GM19238 (cell line): ENCODE results near the gene SNX30.
A peak's percentile ranks its signal among the peaks of the same experiment; 100 is the strongest.

Experiments
- DNase-seq: peaks from one replicate; pipeline ENCODE4 v3.0.0; 2011; ENCODE audit warnings: low spot score; ENCODE audit not compliant: insufficient read length

SNX30 gene

DNA sequence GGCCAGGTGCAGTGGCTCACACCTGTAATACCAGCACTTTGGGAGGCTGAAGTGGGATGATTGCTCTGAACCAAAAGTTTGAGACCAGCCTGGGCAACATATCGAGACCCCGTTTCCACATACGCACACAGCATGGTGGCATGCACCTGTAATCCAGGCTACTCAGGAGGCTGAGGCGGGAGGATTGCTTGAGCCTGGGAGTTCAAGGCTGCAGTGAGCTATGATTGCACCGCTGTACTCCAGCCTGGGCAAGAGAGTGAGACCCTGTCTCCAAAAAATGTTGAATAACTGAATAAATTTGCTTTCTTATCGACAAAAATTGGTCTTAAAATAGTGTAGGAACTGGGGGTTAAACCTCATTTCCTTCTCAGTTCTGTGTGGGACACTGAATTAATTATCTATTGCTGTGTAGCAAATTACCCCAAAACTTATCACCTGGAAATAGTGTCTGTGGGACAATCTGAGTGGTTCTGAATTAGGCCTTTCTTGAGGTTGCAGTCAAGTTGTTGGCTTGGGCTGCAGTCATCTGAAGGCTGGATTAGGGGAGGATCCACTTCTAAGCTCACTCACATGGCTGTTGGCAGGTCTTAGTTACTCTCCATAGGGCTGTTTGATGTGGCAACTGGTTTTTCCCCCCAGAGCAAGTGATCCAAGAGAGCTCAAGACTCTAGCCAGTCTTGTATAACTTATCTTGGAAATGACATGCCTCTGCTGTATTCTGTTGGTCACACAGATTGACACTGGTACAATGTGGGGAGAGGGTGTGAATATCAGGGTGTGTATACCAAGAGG is 2.0 kb downstream of the SNX30 start:
- no peak for DNase-seq

DNA sequence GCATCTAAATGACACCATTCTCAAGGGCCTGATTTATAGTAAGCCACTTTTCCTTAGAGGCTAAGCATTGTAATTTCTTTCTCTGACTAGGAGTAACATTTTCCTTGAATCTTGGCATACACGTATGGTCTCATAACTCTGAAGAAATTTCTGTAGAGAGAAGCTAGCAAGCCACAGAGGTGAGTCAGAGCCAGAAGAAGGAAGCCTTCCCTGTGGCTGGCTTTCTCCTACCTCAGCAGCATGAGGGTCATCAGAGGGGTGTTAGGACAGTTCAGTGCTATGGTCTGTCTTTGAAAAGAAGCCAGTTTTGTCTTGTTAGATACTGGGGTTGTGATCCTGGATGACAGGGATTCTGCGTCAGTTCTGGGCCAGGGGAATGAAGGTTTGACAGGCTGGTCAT is 3.2 kb downstream of the SNX30 start:
- no peak for DNase-seq

GRCh38 chr9:112754578-112754977 is 4.0 kb downstream of the SNX30 start:
- DNase-seq: peak; percentile 16

DNA sequence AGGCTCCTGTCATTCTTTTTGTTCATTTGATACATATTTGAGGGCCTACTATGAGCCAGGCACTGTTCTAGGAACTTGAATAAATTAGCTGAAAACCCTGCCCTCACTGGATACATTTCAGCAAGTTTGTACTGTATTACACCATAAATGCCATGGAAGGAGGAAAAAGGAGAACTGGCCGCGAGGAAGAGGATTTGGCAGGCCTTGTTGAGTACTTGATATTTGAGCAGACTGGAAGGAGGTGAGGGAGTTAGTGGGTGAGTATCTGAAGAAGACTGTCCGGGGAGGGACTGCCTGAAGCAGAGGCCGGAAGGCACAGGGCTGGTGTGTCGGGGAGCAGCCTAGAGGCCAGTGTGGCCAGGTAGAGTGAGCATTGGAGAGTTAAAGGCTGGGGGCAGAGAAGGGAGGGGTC is 4.5 kb downstream of the SNX30 start:
- no peak for DNase-seq

DNA sequence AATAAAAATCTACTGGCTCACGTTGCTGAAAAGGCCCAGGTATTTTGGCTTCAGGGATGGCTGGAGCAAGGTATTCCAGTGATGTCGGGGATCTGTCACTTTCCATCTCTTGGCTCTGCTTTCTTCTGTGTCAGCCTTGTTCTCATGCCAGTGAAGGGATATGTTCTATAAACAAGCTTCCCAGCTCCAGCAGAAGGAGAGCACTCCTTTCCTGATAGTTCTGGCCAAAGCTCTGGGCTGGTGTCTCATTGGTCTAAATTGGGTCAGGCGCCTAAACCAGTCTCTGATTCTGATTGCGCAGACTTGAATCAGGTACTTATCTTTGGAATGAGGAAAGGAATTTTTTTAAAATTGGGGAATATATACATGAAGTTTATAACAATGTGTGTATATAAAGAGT is 5.1 kb downstream of the SNX30 start:
- no peak for DNase-seq

DNA sequence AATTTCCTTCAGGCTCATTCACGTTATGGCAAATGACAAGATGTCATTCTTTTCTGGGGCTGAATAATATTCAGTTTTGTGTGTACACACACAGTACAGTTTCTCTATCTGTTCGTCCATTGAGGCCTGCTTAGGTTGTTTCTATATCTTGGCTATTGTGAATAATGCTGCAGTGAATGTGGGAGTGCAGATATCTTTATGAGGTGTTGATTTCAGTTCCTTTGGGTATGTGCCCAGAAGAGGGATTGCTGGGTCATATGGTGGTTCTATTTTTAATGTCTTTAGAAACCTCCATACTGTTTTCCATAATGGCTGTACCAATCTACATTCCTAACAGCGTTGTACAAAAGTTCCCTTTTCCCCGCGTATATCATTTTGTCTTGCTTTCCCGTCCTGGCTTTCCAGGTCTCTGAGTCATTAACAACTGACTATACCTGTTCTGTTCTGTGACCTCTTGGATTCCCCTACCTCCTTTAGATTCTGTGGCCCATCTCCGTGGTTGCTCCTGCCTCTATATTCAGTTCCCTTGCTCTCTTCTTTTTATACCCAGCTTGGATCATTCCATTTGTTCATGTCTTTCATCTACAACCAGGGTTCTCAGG is 6.8 kb downstream of the SNX30 start:
- DNase-seq: no peak

- no peak for DNase-seq
Observed at GRCh38 chr9:112757940-112758339, 7.4 kb downstream of the SNX30 start.

DNA sequence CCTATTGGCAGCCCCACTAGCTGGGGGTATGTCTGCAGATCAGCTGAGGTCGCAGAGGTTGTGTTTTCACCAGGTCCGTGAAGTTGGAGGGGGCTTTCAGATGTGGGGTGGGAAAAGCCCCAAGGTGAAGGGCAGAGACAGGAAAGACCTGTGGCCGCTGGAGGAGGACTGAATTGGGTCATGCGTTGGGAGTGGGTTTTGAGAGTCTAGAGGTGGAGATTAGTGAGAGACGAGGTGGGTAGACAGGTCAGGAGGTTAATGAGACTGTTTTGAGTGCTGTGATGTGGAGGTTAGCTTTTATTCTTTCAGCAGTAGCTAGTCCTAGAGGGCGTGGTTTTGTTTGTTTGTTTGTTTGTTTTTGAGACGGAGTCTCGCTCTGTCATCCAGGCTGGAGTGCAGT is 10.3 kb downstream of the SNX30 start:
- DNase-seq: no peak

- DNase-seq: no peak
Observed at GRCh38 chr9:112761912-112762655, 11.5 kb downstream of the SNX30 start.

GRCh38 chr9:112762726-112763518 is 12.4 kb downstream of the SNX30 start:
- DNase-seq: no peak

DNA sequence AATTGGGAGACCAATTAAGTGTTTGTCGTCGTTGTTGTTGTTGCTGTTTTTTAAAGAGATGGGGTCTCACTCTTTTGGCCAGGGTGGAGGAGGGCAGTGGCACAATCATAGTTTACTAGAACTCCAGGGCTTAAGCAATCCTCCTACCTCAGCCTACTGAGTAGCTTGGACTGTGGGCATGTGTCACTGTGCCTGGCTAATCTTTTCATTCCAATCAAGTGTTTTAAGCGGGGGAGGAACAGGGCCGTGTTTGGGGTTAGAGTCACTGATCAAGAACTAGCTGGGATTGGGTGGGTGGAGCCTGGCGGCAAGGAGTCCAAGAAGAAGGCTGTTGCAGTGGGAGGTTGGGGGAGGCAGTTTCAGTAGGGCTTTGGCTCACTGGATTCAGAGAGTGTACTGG is 13.8 kb downstream of the SNX30 start:
- DNase-seq: no peak

DNA sequence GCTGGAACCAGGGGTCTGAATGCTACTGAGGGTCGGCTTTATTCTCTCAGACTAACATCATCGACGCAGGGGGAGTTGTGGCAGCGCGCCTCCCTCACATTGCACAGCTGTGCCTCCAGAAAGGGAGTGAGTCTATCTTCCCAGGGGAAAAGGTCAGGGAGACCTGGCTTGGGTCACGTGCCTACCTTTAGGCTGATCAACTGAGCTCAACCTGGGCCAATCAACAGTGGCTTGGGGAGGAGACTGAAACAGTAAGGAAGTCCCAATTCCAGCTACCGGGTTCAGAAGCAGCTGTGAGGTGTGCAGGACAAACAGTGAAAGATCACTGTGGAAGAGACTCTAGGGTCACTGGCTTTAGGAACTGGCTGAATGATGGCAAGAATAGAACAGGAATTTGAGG is 14.3 kb downstream of the SNX30 start:
- no peak for DNase-seq

- DNase-seq: no peak
Observed at GRCh38 chr9:112765281-112765680, 14.7 kb downstream of the SNX30 start.

GRCh38 chr9:112771359-112772214 is 21.0 kb downstream of the SNX30 start:
- DNase-seq: no peak

GRCh38 chr9:112772215-112772509 is 21.6 kb downstream of the SNX30 start:
- no peak for DNase-seq

DNA sequence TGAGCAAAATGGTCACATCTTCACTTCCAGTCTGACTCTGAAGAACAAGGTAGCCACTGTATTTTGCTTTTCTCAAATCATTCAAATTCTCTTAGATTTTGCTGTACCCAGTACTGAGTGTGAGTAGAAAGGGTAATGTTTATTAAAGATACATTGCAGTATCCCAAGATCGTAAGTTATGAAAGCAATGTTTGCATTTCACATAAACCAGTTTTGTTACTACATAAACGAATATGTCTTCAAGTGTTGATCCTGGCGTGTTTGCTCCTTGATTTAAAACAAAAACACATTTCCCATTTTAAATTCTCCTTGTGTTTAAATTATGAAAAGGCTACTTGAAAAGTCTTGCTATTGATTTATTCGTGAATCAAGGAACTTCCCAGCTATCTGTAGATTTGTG is 22.0 kb downstream of the SNX30 start:
- DNase-seq: no peak

DNA sequence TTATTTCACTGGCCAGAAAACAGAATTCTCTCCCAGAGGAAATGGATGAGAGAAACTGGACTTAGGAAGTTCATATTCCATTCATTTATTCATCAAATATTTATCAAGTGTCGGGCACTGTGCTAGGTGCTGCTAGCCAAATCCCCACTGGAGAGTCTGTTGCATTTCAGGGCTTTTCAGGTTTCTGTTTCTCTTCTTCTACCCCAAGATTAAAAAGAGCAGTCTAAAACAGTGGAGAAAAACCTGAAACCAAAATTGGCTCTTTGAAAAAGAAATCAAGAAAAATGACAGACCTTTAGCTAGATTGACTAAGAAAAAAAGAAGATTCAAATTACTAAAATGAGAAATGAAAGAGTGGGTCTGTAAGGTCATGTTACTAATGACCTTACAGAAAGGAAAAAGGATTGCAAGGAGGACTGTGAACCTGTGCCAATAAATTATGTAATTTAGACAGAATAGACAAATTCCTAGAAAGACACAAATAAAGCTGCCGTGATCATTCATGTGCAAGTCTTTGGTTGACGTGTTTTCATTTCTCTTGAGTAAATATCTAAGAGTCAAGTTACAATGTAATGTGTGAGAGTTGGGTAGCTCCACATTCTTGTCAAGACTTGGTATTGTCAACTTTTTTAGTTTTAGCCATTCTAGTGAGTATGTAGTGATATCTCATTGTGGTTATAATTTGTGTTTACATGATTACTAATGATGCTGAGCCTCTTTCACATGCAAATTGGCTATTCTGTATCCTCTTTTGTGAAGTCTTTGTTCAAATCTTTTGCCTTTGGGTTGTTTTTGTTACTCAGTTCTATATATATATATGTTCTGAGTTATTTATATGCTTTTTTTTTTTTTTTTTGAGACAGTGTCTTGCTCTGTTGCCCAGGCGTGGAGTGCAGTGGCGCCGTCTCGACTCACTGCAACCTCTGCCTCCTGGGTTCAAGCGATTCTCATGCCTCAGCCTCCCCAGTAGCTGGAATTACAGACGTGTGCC is 23.7 kb downstream of the SNX30 start:
- DNase-seq: no peak

GRCh38 chr9:112777914-112778313 is 27.4 kb downstream of the SNX30 start:
- DNase-seq: no peak

DNA sequence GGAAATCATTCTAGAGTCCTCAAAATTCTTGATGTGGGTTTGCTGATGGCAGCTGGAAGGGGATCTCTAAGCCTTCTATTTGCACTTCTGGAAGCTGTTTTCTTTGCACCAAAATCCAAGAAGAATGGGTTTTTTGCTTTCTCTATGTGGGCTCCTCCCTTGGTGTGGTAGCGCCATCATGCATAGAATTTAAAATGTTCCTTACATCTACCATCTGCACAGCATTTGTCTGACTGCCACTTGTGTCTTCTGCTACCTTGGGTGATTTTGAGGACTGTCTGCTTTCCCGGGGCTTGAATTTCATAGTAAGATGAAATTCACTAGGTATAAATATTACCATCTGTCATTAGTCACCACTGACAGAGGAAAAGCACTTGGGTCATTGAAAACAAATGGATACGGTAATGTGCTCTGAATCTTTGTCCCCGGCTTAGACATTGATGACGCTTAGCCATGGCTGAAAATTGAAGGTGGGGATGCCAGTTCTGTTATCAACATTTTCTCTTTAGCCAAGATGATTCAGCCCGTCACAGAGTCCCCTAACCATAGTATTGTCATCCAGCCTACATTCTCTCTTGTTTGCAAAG is 30.0 kb downstream of the SNX30 start:
- no peak for DNase-seq
